GM19468 (cell line): ENCODE measurements around the gene PFDN1.

Experiments used
- ATAC-seq: cut with Tn5 transposase; IDR thresholded peaks from one replicate; pipeline ENCODE4 v1.9.1; 2021; ENCODE audit warnings: mild to moderate bottlenecking, moderate library complexity, moderate number of reproducible peaks; ENCODE audit not compliant: unreplicated experiment; ENCODE audit errors: extremely low read depth

The PFDN1 gene

DNA sequence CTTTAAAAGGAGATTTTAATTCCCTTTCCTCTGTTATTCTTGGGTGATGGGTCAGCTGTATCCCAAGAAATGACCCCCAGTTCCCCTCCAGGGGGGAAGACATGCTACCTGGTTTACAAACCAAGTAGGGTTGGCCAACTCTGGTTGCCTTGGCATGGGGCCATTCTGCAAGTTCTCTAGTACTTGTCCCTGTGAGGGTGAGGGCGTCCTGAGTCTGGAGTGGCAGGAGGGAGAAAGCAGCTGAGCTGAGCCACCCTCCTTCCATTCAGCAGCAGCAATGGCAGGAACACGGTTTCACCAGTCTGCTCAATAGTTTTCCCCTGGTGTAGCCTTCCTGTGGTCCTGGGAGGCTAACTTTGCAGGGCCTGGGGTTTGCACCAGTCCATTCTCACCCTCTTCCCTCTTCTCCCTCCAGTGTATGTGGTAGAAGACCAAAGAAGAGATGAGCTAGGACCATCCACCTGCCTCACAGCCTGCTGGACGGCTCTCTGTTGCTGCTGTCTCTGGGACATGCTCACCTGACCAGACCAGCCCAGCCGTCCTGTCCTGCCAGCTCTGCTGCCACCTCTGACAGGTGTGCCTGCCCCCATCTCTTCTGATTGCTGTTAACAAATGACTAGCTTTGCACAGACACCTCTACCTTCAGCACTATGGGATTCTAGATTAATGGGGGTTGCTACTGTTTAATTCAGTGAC is 59.9 kb downstream of the PFDN1 start:
- no peak for ATAC-seq

- no peak for ATAC-seq
Measured at GRCh38 chr5:140242099-140242498, 60.8 kb downstream of the PFDN1 start.

- ATAC-seq: no peak
Measured at GRCh38 chr5:140240987-140241706, 61.8 kb downstream of the PFDN1 start.

- no peak for ATAC-seq
Measured at GRCh38 chr5:140239939-140240700, 62.8 kb downstream of the PFDN1 start.

- ATAC-seq: no peak
Measured at GRCh38 chr5:140239461-140239860, 63.4 kb downstream of the PFDN1 start.

GRCh38 chr5:140238756-140239155 is 64.1 kb downstream of the PFDN1 start:
- ATAC-seq: no peak

- ATAC-seq: no peak
Measured at GRCh38 chr5:140236891-140237598, 65.9 kb downstream of the PFDN1 start.

DNA sequence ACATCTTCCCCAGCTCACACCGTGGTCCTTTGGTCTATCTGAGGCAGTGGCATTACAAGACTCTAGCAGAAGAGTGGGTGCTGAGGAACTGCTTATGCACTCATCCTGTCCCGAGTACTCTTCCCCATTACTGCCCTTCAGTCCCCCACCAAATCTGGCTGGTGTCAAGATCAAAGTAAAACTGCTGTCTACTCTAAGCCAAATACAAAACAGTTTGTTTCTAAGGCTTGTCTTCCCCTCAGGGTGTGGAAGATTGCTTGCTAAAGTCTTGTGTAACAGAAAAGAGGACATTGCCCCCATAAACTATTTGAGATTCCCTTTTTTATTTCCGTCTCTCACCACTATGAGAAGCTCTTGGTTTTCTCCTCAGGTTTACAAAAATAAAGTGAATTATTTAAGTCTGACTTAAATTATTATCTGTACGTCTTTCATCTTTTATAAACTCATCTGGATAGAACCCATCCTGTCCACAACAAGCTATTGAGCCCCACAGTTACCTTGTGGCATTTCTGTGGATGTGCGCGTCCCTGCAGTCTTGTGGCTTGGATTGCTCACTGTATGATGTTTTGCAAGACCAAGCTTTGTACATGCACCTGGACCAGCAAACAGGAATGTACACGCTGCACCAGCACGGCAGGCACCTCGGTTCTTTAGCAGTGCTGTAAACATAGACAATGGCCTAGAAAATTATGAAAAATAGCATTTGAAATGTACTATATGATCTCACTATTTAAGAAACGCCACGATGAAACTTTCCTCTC is 66.9 kb downstream of the PFDN1 start:
- no peak for ATAC-seq

DNA sequence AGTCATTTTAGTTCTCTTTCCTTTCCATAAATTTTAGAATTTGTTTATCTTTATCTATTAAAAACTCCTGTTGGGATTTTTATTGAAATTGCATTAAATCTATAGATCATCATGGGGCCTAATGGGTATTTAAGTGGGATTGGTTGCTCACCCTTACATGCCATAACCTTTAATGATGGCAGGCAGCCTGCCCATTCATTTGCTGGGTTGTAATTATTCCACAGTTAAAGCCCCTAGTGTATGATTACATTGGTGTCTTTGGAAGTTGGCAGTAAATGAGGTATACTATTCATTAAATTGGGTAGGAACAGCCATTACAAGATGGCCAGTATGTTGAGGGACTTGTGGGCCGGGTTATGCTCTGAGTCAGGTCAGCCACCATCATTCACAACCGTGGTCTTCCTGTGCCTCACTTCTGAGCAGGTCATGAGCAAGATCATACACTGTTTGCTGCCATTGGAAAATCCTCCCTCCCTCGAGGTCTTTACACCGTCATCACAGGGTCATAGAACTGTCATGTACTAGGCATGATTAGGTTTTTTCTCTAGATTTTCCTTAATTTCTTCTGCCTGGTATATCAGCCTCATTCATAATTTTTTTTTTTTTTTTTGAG is 68.4 kb downstream of the PFDN1 start:
- no peak for ATAC-seq

- no peak for ATAC-seq
Measured at GRCh38 chr5:140232731-140233130, 70.2 kb downstream of the PFDN1 start.

DNA sequence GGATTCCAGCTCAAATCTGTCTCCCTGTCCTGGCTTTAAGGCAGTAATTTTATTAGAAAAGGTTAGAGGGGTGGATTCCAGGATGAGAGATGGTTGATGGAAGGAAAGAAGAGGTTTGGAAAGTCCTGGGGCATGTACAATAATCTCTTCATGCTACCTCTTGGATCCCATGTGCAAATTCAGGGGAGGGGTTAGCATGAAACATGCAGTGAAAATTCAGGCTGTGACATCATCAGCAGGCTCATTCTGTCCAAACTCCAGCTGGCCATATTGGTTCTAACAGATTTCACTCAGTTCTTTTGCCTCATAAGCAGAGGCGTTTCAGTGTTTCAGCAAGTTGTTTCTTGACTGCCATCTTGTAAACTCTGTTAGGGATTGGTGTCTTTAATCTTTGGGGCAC is 72.5 kb downstream of the PFDN1 start:
- ATAC-seq: no peak

GRCh38 chr5:140228364-140228837 is 74.5 kb downstream of the PFDN1 start:
- no peak for ATAC-seq

GRCh38 chr5:140227046-140227445 is 75.9 kb downstream of the PFDN1 start:
- ATAC-seq: no peak

GRCh38 chr5:140225396-140225795 is 77.5 kb downstream of the PFDN1 start:
- no peak for ATAC-seq

- no peak for ATAC-seq
Measured at GRCh38 chr5:140224658-140225057, 78.2 kb downstream of the PFDN1 start.

DNA sequence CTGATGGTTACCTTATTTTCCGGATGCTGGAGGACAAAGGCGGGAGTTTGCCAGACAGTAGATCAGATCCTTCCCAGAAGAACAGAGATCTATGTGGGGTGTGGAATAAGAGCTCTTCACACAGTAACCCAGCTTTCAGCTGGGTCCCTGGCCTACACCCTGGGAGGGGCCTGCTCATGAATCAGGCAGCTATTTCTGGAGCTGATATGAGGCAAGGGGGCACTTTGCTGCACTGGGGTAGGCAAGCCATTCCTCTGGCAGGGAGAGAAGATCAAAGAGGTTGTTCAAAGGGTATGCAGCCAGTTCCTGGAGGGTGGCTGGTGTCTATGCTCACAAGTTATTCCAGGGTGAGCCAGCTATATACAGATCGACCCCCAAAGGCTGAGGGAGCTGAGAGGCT is 79.3 kb downstream of the PFDN1 start:
- no peak for ATAC-seq

DNA sequence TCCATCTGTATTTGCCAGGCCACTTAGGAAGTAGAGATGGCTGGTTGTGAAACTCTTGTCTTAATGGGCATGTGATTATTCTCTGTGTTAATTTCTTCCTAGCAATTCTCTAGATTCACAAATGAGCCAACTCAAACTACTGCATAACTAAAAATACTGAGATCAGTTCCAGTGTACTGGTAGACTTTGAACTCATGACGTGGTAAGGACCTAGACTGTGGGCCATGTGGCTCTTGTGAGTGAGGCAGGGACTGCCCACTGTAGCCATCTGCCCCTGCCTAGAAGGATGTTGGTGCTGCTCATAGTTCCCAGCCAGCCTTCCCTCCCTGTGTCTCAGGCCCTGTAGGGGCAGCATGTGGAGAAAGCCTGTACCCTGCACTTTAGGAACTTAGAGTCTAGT is 80.5 kb downstream of the PFDN1 start:
- ATAC-seq: no peak

GRCh38 chr5:140221697-140222223 is 81.1 kb downstream of the PFDN1 start:
- ATAC-seq: no peak

DNA sequence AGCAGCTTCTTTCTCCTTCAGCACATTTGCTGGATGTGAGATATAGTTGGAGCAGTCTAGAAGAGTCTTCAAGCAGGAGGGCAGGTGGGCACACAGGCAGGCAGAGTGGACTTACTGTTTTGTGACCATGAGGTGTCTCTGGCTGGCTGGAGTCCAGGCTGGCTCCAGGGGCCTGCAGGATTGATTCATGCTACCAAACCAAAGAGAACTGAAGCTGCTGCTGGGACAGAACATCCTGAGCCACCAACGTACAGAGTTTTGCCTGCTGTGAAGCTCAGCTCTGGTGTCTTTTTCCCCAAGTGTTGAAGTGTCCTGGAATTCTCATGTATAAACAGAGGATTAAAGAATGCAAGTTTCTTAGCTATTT is 82.2 kb downstream of the PFDN1 start:
- ATAC-seq: no peak
